Measurements from ENCODE around the gene TGM3.
"Not testable (repeated sequence)": the region's sequence is repeated elsewhere in the genome, so short reads cannot be mapped to it uniquely, and the experiment has no call there.

- TF ChIP-seq CTCF (IDR thresholded peaks at IDR 0.05); JUN (CRISPR knock-in tag; IDR thresholded peaks at IDR 0.05); SMAD3 (CRISPR knock-in tag; IDR thresholded peaks at IDR 0.05; ENCODE audit: borderline replicate concordance); TCF7 (CRISPR knock-in tag; IDR thresholded peaks at IDR 0.05; ENCODE audit: low read depth); NR3C1 (CRISPR knock-in tag; conservative IDR thresholded peaks at IDR 0.05; ENCODE audit: low read depth); FOXP1 (CRISPR knock-in tag; IDR thresholded peaks at IDR 0.05; ENCODE audit: borderline replicate concordance); MYBL2 (CRISPR knock-in tag; IDR thresholded peaks at IDR 0.05): not testable (repeated sequence)
- TF ChIP-seq MAX (CRISPR knock-in tag; IDR thresholded peaks at IDR 0.05) (peak; percentile 39; the same call in 1 of the 2 replicates), FOXP4 (CRISPR knock-in tag; IDR thresholded peaks at IDR 0.05) (peak; percentile 59; the same call in 1 of the 2 replicates)
These were observed 31.0 kb upstream of the TGM3 start for GRCh38 chr20:2264621-2265374.
